Testis (tissue), 2 donors: ENCODE measurements around the gene TMEM18.

Experiments used
- POLR2A ChIP-seq: fragments of 450-650 bp; IDR thresholded peaks from one replicate; pipeline ENCODE4 v1.6.1; 2017; ENCODE audit warnings: antibody characterized with exemption, mild to moderate bottlenecking, moderate library complexity
- TF ChIP-seq, protein P1 (sequence below), 3 experiments: fragments of 450-650 bp in 2 of 3; fragments of 200-600 bp in 1 of 3; sonication (generic) in 1 of 3; IDR thresholded peaks; one replicate each; pipeline ENCODE4 v1.5.1; 2016 to 2019; ENCODE audit warnings: antibody characterized with exemption in 3 of 3, mild to moderate bottlenecking in 2 of 3, moderate library complexity in 1 of 3

DNA sequence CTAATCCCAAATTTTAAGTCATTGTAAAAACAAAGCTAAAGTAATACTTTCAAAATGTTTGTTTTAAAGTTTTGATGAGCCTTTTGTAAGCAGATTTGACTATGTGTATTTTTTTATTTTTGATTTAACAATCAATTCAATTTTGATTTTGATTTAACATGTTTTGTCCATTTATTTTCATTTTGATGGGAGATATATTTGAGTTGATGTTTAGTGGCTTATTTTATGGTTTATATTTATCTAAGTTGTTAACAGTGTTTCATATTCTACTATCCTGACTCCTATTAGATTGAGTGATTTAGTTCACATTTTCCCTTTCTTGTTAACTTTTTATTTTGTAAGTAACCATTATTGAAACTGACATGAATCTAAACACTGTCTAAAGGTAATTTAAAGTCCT, 44.7 kb downstream of the TMEM18 start:
- TF ChIP-seq, protein P1, sequence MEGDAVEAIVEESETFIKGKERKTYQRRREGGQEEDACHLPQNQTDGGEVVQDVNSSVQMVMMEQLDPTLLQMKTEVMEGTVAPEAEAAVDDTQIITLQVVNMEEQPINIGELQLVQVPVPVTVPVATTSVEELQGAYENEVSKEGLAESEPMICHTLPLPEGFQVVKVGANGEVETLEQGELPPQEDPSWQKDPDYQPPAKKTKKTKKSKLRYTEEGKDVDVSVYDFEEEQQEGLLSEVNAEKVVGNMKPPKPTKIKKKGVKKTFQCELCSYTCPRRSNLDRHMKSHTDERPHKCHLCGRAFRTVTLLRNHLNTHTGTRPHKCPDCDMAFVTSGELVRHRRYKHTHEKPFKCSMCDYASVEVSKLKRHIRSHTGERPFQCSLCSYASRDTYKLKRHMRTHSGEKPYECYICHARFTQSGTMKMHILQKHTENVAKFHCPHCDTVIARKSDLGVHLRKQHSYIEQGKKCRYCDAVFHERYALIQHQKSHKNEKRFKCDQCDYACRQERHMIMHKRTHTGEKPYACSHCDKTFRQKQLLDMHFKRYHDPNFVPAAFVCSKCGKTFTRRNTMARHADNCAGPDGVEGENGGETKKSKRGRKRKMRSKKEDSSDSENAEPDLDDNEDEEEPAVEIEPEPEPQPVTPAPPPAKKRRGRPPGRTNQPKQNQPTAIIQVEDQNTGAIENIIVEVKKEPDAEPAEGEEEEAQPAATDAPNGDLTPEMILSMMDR (IDR thresholded peaks at IDR 0.05) = no peak
- TF ChIP-seq POLR2A = no peak
